HCT116 (cell line): ENCODE data around the gene RAD9B. TPM values are rescaled to one million over a fixed set of nuclear protein-coding genes. Genes with fewer than 3 reads are reported as not detected.
A peak's percentile ranks its signal among the peaks of the same experiment; 100 is the strongest.

Experiments
- ATAC-seq: fragments of 200-7000 bp; cut with Tn5 transposase; 2 replicates; pipeline ENCODE4 v1.9.1; 2020; ENCODE audit warnings: mild to moderate bottlenecking, moderate library complexity
- BruUV-seq: library from RNA; stranded (reverse); fragments of 400-500 nt; replicated peaks from 2 replicates; lab custom pipeline; 2021; lab: Mats Ljungman, UMichigan
- CTCF ChIA-PET: fragments of 300-600 bp; sonication (Branson Sonifier 250); formaldehyde crosslinking; loops from one replicate; lab custom pipeline; 2021; ENCODE audit warnings: antibody characterized with exemption; lab: Charles Lee
- POLR2A ChIA-PET: fragments of 300-600, 350-600 bp; sonication (Branson Sonifier 250); formaldehyde crosslinking; loops from one replicate; lab custom pipeline; 2021; ENCODE audit warnings: antibody characterized with exemption; lab: Charles Lee
- RAD21 ChIA-PET, 2 experiments: fragments of 300-600 bp; sonication (Branson Sonifier 250); formaldehyde crosslinking; loops; one replicate each; lab custom pipeline; 2023; ENCODE audit warnings: low total read pairs in 2 of 2; ENCODE audit not compliant: uncharacterized antibody in 2 of 2, unreplicated experiment in 2 of 2, low non-redundant PET in 1 of 2; lab: Charles Lee
- DNase-seq: peaks from one replicate; pipeline ENCODE4 v3.0.0-alpha.2; 2010; ENCODE audit warnings: low read depth, low spot score
- H2AFZ ChIP-seq: fragments of 200-600 bp; shearing (Covaris generic), sonication (generic); 2 replicates; pipeline ENCODE4 v1.6.1; 2017; ENCODE audit warnings: low read depth, mixed run types, mixed read lengths, antibody characterized with exemption, low read length; ENCODE audit not compliant: poor library complexity, severe bottlenecking
- H3K27ac ChIP-seq: 2 replicates; pipeline ENCODE4 v1.5.1; 2012; ENCODE audit warnings: low read depth, low read length
- H3K27me3 ChIP-seq: fragments of 200-600 bp; sonication (generic); 2 replicates; pipeline ENCODE4 v1.6.1; 2016; ENCODE audit warnings: mixed run types, low read length, mixed read lengths; ENCODE audit not compliant: insufficient read depth
- H3K36me3 ChIP-seq, 2 experiments: fragments of 200-500 bp in 1 of 2; fragments of 200-600 bp in 1 of 2; sonication (Bioruptor generic) in 1 of 2; sonication (generic) in 1 of 2; 2 replicates each; pipeline versions ENCODE4 v1.5.1 to v1.6.1; 2014 to 2016; ENCODE audit warnings: low read length in 2 of 2, inconsistent platforms in 1 of 2, mixed read lengths in 1 of 2, mixed run types in 1 of 2; ENCODE audit not compliant: insufficient read depth in 2 of 2, control insufficient read depth in 1 of 2
- H3K4me1 ChIP-seq, 2 experiments: fragments of 200-600 bp in 1 of 2; sonication (generic) in 1 of 2; 2 replicates each; pipeline versions ENCODE4 v1.5.1 to v1.6.1; 2012 to 2017; ENCODE audit warnings: low read length in 2 of 2, inconsistent platforms in 1 of 2, mild to moderate bottlenecking in 1 of 2, mixed read lengths in 1 of 2, mixed run types in 1 of 2, moderate library complexity in 1 of 2; ENCODE audit not compliant: insufficient read depth in 2 of 2, control insufficient read depth in 1 of 2
- H3K4me2 ChIP-seq: fragments of 200-600 bp; sonication (generic); 2 replicates; pipeline ENCODE4 v1.6.1; 2017; ENCODE audit warnings: mixed run types, low read length, mixed read lengths
- H3K4me3 ChIP-seq, 2 experiments: fragments of 200-600 bp in 1 of 2; sonication (generic) in 1 of 2; replicated peaks in 1 of 2; 2 replicates each; pipeline ENCODE4 v1.5.1; 2011 to 2016; ENCODE audit warnings: low read length in 2 of 2, control low read depth in 1 of 2, low read depth in 1 of 2, mild to moderate bottlenecking in 1 of 2, mixed read lengths in 1 of 2, mixed run types in 1 of 2
- H3K79me2 ChIP-seq: fragments of 200-600 bp; sonication (generic); 2 replicates; pipeline ENCODE4 v1.6.1; 2017; ENCODE audit warnings: mild to moderate bottlenecking, mixed run types, low read length, moderate library complexity, mixed read lengths; ENCODE audit not compliant: insufficient read depth
- H3K9ac ChIP-seq: fragments of 200-600 bp; sonication (generic); 2 replicates; pipeline ENCODE4 v1.6.1; 2016; ENCODE audit warnings: low read length, mixed read lengths
- H3K9me2 ChIP-seq: fragments of 200-600 bp; sonication (generic), shearing (Covaris generic); 2 replicates; pipeline ENCODE4 v1.6.1; 2017; ENCODE audit warnings: mixed run types, mild to moderate bottlenecking, moderate library complexity; ENCODE audit not compliant: insufficient read depth
- H3K9me3 ChIP-seq, 2 experiments: fragments of 200-500 bp in 1 of 2; fragments of 200-600 bp in 1 of 2; sonication (Bioruptor generic) in 1 of 2; sonication (generic) in 1 of 2; 2 replicates each; pipeline ENCODE4 v1.6.1; 2014 to 2017; ENCODE audit warnings: low read length in 2 of 2, mixed read lengths in 2 of 2, inconsistent platforms in 1 of 2, low read depth in 1 of 2, mild to moderate bottlenecking in 1 of 2, mixed run types in 1 of 2, moderate library complexity in 1 of 2; ENCODE audit not compliant: control insufficient read depth in 1 of 2, insufficient read depth in 1 of 2
- H4K20me1 ChIP-seq: fragments of 200-600 bp; sonication (generic), shearing (Covaris generic); 2 replicates; pipeline ENCODE4 v1.6.1; 2017; ENCODE audit warnings: mixed run types, mild to moderate bottlenecking, moderate library complexity; ENCODE audit not compliant: insufficient read depth
- ATF3 ChIP-seq: IDR thresholded peaks from 2 replicates; pipeline ENCODE4 v1.6.1; 2012
- ELF1 ChIP-seq: IDR thresholded peaks from 2 replicates; pipeline ENCODE4 v1.6.1; 2012; ENCODE audit warnings: low read depth, borderline replicate concordance
- FOSL1 ChIP-seq: IDR thresholded peaks from 2 replicates; pipeline ENCODE4 v1.6.1; 2012; ENCODE audit warnings: low read depth
- JUND ChIP-seq: IDR thresholded peaks from 2 replicates; pipeline ENCODE4 v1.6.1; 2012
- MAX ChIP-seq: IDR thresholded peaks from 2 replicates; pipeline ENCODE4 v1.6.1; 2012
- POLR2AphosphoS5 ChIP-seq: IDR thresholded peaks from 2 replicates; pipeline ENCODE4 v1.6.1; 2011; ENCODE audit warnings: mild to moderate bottlenecking, low read depth, low read length, moderate library complexity
- RAD21 ChIP-seq: IDR thresholded peaks from 2 replicates; pipeline ENCODE4 v1.6.1; 2012; ENCODE audit warnings: low read depth, mild to moderate bottlenecking
- SP1 ChIP-seq: IDR thresholded peaks from 2 replicates; pipeline ENCODE4 v1.6.1; 2012; ENCODE audit warnings: low read depth
- SRF ChIP-seq: IDR thresholded peaks from 2 replicates; pipeline ENCODE4 v1.6.1; 2012; ENCODE audit warnings: low read depth
- ZBTB33 ChIP-seq: IDR thresholded peaks from 2 replicates; pipeline ENCODE4 v1.6.1; 2011; ENCODE audit warnings: mild to moderate bottlenecking, low read length, moderate library complexity; ENCODE audit not compliant: insufficient replicate concordance; ENCODE audit errors: extremely low read depth
- ZFX ChIP-seq: fragments of 450-650 bp; IDR thresholded peaks from 2 replicates; pipeline ENCODE4 v1.6.1; 2017
- intact Hi-C: fragments of 100-400 bp; cut with micrococcal nuclease; formaldehyde crosslinking; loops from 2 replicates; pipeline ENCODE4 v1.10.0; 2022
- total RNA-seq: library from RNA; stranded (reverse); gene quantifications from one replicate; pipeline ENCODE4 v1.2.1, GENCODE V29; 2021; ENCODE audit not compliant: unreplicated experiment

The RAD9B gene
- total RNA-seq, 1 experiment from 2014 or later = 0.17 TPM

- TF ChIP-seq JUND (no peak), ATF3 (no peak), POLR2AphosphoS5 (no peak), ELF1 (no peak), SP1 (no peak), ZBTB33 (no peak), FOSL1 (no peak), SRF (no peak), MAX (no peak), RAD21 (no peak), ZFX (no peak)
- POLR2A ChIA-PET = no interaction called here
- RAD21 ChIA-PET = no interaction called here
These were observed 32.7 kb downstream of the RAD9B start for GRCh38 chr12:110534811-110535210.

More at GRCh38 chr12:110534811-110535210, 32.7 kb downstream of the RAD9B start:
- Histone ChIP-seq H2AFZ (no peak overlapping the region), H3K4me3 (no peak overlapping the region), H3K4me1 (peaks cover 0 to 6% of the 10 kb centered on the region in 2 experiments; a peak in 1 of 4 replicates), H3K27me3 (no peaks in the 10 kb centered on the region), H3K4me2 (no peak overlapping the region), H3K36me3 (peaks cover 12 to 38% of the 10 kb centered on the region in 2 experiments), H3K9me3 (no peaks in the 10 kb centered on the region), H3K27ac (no peak overlapping the region), H4K20me1 (no peaks in the 10 kb centered on the region), H3K9me2 (no peaks in the 10 kb centered on the region), H3K9ac (no peak overlapping the region), H3K79me2 (peaks cover 25% of the 10 kb centered on the region; the same call in 1 of the 2 replicates)
- DNase-seq (no peak), ATAC-seq (no peak)
- CTCF ChIA-PET = no interaction called here
- intact Hi-C loops = no loop called here
- BruUV-seq = TSS peak; percentile 3
